ENCODE data around the gene KCNK5.

DNA sequence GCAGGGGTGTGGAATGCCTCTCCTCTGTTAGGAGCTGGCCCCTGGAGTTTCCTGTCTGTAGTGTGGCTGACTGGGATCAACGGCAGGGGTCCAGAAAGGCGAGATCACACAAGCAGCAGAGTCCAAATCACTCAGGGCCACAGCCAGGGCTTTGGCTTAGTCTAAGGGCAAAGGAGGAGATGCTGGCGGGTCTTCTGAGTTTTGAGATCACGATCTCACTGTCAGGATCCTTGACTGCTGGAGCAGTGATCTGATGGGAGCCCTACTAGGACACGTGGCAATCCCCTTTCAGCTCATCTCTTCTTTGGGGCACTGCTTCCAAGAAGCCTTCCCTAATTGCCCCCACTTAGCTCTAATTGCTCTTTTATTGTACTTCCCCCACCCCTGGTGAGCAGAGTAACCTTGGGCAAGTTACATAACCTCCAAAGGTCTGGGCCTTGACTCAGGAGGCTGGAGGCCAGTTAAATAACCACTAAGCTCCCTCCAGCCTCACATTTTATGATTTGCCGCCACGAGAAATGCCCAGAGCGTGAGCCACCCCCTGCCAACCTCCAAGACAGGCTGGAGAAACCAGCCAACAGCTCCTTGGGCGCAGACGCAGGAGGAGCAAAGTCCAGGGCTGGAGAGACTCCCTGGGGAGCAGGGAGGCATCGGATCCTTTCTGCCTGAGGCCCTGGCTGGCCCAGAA lies 12.0 kb downstream of the KCNK5 start:
- TF ChIP-seq, protein P1, sequence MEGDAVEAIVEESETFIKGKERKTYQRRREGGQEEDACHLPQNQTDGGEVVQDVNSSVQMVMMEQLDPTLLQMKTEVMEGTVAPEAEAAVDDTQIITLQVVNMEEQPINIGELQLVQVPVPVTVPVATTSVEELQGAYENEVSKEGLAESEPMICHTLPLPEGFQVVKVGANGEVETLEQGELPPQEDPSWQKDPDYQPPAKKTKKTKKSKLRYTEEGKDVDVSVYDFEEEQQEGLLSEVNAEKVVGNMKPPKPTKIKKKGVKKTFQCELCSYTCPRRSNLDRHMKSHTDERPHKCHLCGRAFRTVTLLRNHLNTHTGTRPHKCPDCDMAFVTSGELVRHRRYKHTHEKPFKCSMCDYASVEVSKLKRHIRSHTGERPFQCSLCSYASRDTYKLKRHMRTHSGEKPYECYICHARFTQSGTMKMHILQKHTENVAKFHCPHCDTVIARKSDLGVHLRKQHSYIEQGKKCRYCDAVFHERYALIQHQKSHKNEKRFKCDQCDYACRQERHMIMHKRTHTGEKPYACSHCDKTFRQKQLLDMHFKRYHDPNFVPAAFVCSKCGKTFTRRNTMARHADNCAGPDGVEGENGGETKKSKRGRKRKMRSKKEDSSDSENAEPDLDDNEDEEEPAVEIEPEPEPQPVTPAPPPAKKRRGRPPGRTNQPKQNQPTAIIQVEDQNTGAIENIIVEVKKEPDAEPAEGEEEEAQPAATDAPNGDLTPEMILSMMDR (IDR thresholded peaks at IDR 0.05), result no peak
- TF ChIP-seq POLR2A (IDR thresholded peaks at IDR 0.05), result no peak

All from uterus (tissue), 2 donors.